ENCODE measurements around the gene RANGAP1.

GRCh38 chr22:41332217-41332939 lies 46.4 kb upstream of the RANGAP1 start:
- TF ChIP-seq, protein P1, sequence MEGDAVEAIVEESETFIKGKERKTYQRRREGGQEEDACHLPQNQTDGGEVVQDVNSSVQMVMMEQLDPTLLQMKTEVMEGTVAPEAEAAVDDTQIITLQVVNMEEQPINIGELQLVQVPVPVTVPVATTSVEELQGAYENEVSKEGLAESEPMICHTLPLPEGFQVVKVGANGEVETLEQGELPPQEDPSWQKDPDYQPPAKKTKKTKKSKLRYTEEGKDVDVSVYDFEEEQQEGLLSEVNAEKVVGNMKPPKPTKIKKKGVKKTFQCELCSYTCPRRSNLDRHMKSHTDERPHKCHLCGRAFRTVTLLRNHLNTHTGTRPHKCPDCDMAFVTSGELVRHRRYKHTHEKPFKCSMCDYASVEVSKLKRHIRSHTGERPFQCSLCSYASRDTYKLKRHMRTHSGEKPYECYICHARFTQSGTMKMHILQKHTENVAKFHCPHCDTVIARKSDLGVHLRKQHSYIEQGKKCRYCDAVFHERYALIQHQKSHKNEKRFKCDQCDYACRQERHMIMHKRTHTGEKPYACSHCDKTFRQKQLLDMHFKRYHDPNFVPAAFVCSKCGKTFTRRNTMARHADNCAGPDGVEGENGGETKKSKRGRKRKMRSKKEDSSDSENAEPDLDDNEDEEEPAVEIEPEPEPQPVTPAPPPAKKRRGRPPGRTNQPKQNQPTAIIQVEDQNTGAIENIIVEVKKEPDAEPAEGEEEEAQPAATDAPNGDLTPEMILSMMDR (IDR thresholded peaks at IDR 0.05), result no peak
- no peak for TF ChIP-seq POLR2A (IDR thresholded peaks at IDR 0.05)

Data from thyroid gland (tissue), 4 donors.